Erythroblast (primary cell): ENCODE data around the gene HCFC2.
A peak's percentile ranks its signal among the peaks of the same experiment; 100 is the strongest.

Experiments
- DNase-seq, 2 experiments: peaks; one replicate each; lab custom pipeline; 2025; lab: John Stamatoyannopoulos, UW
- GATA1 ChIP-seq: IDR thresholded peaks from 2 replicates; pipeline ENCODE4 v1.6.1; 2011; ENCODE audit warnings: low read depth, mild to moderate bottlenecking, control low read depth, low read length, moderate library complexity
- POLR2A ChIP-seq: IDR thresholded peaks from 2 replicates; pipeline ENCODE4 v1.6.1; 2011; ENCODE audit warnings: mild to moderate bottlenecking, low read length

Gene HCFC2

GRCh38 chr12:104115587-104115975 is 51.2 kb downstream of the HCFC2 start:
- no peak for DNase-seq
- TF ChIP-seq POLR2A: no peak

GRCh38 chr12:104121001-104121400 is 56.7 kb downstream of the HCFC2 start:
- TF ChIP-seq GATA1: no peak
- no peak for TF ChIP-seq POLR2A
- no peak for DNase-seq

- DNase-seq: no peak
- no peak for TF ChIP-seq POLR2A
- TF ChIP-seq GATA1: no peak
Measured at GRCh38 chr12:104122298-104122697, 58.0 kb downstream of the HCFC2 start.

- DNase-seq: no peak
- no peak for TF ChIP-seq POLR2A
Measured at GRCh38 chr12:104126548-104126947, 62.2 kb downstream of the HCFC2 start.

- DNase-seq: no peak
- TF ChIP-seq GATA1 (no peak), POLR2A (no peak)
Measured at GRCh38 chr12:104130760-104131159, 66.4 kb downstream of the HCFC2 start.

- DNase-seq: no peak
- TF ChIP-seq POLR2A (no peak), GATA1 (no peak)
Measured at GRCh38 chr12:104131609-104132008, 67.3 kb downstream of the HCFC2 start.

- peak in 1 of 2 experiments; percentile 8 for DNase-seq
- TF ChIP-seq POLR2A (no peak), GATA1 (no peak)
Measured at GRCh38 chr12:104132351-104132956, 68.1 kb downstream of the HCFC2 start.

- DNase-seq: no peak
- no peak for TF ChIP-seq GATA1
- no peak for TF ChIP-seq POLR2A
Measured at GRCh38 chr12:104133321-104133720, 69.0 kb downstream of the HCFC2 start.

- DNase-seq: no peak
- TF ChIP-seq GATA1 (no peak), POLR2A (no peak)
Measured at GRCh38 chr12:104133866-104134265, 69.5 kb downstream of the HCFC2 start.

- TF ChIP-seq GATA1 (no peak), POLR2A (no peak)
- DNase-seq: no peak
Measured at GRCh38 chr12:104134882-104135281, 70.6 kb downstream of the HCFC2 start.

- no peak for DNase-seq
Measured at GRCh38 chr12:104136577-104136976, 72.2 kb downstream of the HCFC2 start.

GRCh38 chr12:104137001-104137901 is 72.9 kb downstream of the HCFC2 start:
- peak; percentile 66 to 69 for DNase-seq
- TF ChIP-seq GATA1 (no peak), POLR2A (no peak)

More at GRCh38 chr12:104136577-104136976, 72.2 kb downstream of the HCFC2 start:
- TF ChIP-seq GATA1 (no peak), POLR2A (no peak)

GRCh38 chr12:104137902-104138796 is 73.8 kb downstream of the HCFC2 start, which contains the start of gene NFYB:
NFYB (minus strand) TSS chr12:104138210; CDS start chr12:104135453, 2,757 bp downstream.
- peak; percentile 96 to 97 for DNase-seq

More at GRCh38 chr12:104137902-104138796, 73.8 kb downstream of the HCFC2 start, which contains the start of gene NFYB:
- TF ChIP-seq POLR2A (peak; percentile 73), GATA1 (no peak)
